ENCODE measurements around the gene SEMA3D. TPM values are rescaled to one million over a fixed set of nuclear protein-coding genes. Genes with fewer than 3 reads are reported as not detected.

Gene SEMA3D
- total RNA-seq, 1 donor from 2014 or later, result 264 TPM

DNA sequence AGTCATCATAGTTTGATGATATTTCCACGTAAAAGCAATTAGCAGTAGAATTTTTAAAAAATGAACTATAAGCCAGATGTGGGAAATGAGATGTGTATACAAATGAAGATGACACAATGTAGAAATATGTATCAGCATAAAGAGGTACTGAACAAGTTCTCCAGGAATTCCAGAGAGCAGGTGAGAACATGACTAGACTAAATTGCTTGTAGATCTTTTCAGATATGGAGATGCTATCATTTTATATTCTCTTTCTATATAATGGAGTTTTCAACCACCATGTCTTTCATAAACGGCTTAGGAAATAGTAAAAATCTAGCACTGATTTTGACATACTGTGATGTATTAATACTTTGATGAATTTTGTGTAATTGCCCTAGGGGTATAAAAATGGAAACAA lies 130.9 kb downstream of the SEMA3D start:
- Mint-ChIP-seq H3K27me3 (ENCODE audit: low read depth) (no peaks in the 10 kb centered on the region), H3K27ac (no peak overlapping the region), H3K4me1 (peaks cover 29% of the 10 kb centered on the region), H3K4me3 (no peak overlapping the region), H3K9me3 (no peaks in the 10 kb centered on the region), H3K36me3 (peaks cover 48% of the 10 kb centered on the region)
- DNase-seq (ENCODE audit: low spot score in 2 of 2, unreplicated experiment in 2 of 2), result no peak
- TF ChIP-seq, protein P1, sequence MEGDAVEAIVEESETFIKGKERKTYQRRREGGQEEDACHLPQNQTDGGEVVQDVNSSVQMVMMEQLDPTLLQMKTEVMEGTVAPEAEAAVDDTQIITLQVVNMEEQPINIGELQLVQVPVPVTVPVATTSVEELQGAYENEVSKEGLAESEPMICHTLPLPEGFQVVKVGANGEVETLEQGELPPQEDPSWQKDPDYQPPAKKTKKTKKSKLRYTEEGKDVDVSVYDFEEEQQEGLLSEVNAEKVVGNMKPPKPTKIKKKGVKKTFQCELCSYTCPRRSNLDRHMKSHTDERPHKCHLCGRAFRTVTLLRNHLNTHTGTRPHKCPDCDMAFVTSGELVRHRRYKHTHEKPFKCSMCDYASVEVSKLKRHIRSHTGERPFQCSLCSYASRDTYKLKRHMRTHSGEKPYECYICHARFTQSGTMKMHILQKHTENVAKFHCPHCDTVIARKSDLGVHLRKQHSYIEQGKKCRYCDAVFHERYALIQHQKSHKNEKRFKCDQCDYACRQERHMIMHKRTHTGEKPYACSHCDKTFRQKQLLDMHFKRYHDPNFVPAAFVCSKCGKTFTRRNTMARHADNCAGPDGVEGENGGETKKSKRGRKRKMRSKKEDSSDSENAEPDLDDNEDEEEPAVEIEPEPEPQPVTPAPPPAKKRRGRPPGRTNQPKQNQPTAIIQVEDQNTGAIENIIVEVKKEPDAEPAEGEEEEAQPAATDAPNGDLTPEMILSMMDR (IDR thresholded peaks at IDR 0.05; ENCODE audit: unreplicated experiment), result no peak

DNA sequence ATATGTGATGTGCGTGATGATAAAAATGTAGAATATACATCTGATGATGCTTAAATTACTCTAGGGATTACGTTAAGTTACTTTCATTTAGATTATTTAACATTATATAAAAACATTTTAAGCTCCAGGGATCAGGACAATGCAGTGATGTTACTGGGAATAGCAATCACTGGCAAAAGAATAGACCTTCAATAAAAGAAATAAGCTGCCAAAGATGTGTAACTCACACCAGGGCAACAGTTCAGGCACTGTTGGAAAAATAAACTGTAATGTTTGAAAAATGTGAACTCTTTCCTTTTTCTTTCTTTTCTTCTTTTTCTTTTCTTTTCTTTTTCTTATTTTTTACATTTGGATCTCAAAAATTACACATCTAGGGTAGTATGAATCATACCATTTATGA lies 131.7 kb downstream of the SEMA3D start:
- no peak overlapping the region for H3K27ac Mint-ChIP-seq
- H3K36me3 Mint-ChIP-seq, result peaks cover 40% of the 10 kb centered on the region
- peaks cover 34% of the 10 kb centered on the region for H3K4me1 Mint-ChIP-seq
- H3K4me3 Mint-ChIP-seq, result no peak overlapping the region
- H3K27me3 Mint-ChIP-seq (ENCODE audit: low read depth), result no peaks in the 10 kb centered on the region
- DNase-seq (ENCODE audit: low spot score in 2 of 2, unreplicated experiment in 2 of 2), result no peak
- TF ChIP-seq, protein P1 (IDR thresholded peaks at IDR 0.05; ENCODE audit: unreplicated experiment), result no peak
- no peaks in the 10 kb centered on the region for H3K9me3 Mint-ChIP-seq

DNA sequence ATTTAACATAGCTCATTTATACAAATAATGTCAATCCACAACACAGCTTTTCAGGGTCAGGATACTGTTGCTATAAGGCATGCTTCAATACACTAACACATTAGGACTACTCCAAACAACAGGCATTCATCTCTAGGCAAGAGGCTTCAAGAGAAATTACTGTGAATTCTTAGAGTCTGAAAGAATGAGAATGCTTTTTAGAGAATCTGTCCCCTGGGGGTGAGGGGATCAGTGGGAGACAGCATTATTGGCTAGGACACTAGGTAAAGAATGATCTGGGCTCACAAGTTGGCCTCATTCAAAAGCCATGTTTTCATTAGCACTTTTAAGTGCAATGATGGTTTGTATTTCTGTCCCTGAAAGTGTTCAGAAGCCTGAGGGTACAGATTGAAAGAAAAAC lies 132.6 kb downstream of the SEMA3D start:
- Mint-ChIP-seq H3K4me3 (no peak overlapping the region), H3K9me3 (no peaks in the 10 kb centered on the region), H3K36me3 (peaks cover 39% of the 10 kb centered on the region), H3K4me1 (peaks cover 43% of the 10 kb centered on the region), H3K27me3 (ENCODE audit: low read depth) (no peaks in the 10 kb centered on the region), H3K27ac (peak overlapping the region; percentile 70)
- no peak for DNase-seq (ENCODE audit: low spot score in 2 of 2, unreplicated experiment in 2 of 2)
- TF ChIP-seq, protein P1 (IDR thresholded peaks at IDR 0.05; ENCODE audit: unreplicated experiment), result no peak

DNA sequence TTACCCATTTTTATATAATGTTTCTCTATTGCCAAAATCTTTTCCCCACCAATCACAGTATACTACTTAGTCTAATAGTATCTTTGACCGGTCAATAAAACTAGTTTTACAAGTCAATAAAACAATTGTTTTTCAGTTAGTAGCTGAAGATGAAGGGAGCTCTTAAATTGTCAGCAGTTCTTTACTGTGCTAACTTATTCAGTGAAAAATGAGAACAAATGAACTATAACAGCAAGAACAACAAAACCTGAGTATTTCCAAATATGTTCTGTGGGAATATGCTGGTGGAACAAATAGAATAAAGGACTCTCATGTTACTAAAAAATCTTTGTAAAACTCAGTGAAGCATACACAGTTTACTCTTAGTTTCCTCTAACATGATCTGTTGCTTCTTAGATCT lies 134.0 kb downstream of the SEMA3D start:
- Mint-ChIP-seq H3K27ac (peak overlapping the region; percentile 66), H3K4me1 (peaks cover 57% of the 10 kb centered on the region), H3K4me3 (no peak overlapping the region), H3K27me3 (ENCODE audit: low read depth) (no peaks in the 10 kb centered on the region), H3K9me3 (no peaks in the 10 kb centered on the region), H3K36me3 (peaks cover 34% of the 10 kb centered on the region)
- TF ChIP-seq, protein P1 (IDR thresholded peaks at IDR 0.05; ENCODE audit: unreplicated experiment), result no peak
- DNase-seq (ENCODE audit: low spot score in 2 of 2, unreplicated experiment in 2 of 2), result no peak

DNA sequence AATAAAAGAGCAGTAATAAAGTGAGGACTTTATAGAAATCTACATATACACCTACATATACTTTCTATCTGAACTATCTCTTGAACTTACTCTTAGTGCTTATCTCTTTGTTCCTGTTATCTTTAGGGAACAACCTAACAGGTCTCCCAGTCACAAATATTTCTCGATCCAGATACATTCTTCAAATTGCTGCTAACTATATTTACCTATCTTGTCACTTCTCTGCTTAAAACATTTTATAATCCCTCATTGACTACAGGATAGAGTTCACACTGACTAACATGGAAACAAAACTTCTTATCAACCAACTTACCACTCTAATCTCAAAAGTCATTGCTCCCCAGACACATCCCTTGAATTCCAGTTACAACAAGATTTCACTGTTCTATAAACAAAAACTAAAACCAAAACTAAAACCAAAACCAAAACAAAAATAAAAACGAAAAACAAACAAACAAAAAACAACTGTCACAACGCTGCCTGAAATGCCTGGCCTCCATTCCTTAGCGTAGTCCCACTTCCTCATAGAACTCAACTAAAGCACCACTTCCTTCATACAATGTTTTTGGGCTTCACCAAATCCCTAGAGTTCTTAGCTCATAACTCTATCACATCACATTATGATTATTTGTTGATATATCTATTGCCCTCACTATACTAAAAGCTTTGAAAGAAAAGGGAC lies 134.7 kb downstream of the SEMA3D start:
- Mint-ChIP-seq H3K9me3 (no peaks in the 10 kb centered on the region), H3K4me3 (no peak overlapping the region), H3K36me3 (peaks cover 32% of the 10 kb centered on the region), H3K27ac (peak overlapping the region; percentile 19), H3K27me3 (ENCODE audit: low read depth) (no peaks in the 10 kb centered on the region), H3K4me1 (peaks cover 64% of the 10 kb centered on the region)
- DNase-seq (ENCODE audit: low spot score in 2 of 2, unreplicated experiment in 2 of 2), result no peak
- TF ChIP-seq, protein P1 (IDR thresholded peaks at IDR 0.05; ENCODE audit: unreplicated experiment), result no peak
